Measurements from ENCODE around the gene DDX21. TPM values are rescaled to one million over a fixed set of nuclear protein-coding genes. Genes with fewer than 3 reads are reported as not detected.
"Not testable (repeated sequence)": the region's sequence is repeated elsewhere in the genome, so short reads cannot be mapped to it uniquely, and the experiment has no call there.

Gene DDX21
- total RNA-seq (ENCODE audit: unreplicated experiment): 39.9 TPM
- long read RNA-seq, full-length matches to known transcripts: 6 of 15 reads
- long read RNA-seq, partial matches to known transcripts: 9 of 15 reads
- long read RNA-seq, other reads (novel, unspliced or antisense): 0 of 15 reads

DNA sequence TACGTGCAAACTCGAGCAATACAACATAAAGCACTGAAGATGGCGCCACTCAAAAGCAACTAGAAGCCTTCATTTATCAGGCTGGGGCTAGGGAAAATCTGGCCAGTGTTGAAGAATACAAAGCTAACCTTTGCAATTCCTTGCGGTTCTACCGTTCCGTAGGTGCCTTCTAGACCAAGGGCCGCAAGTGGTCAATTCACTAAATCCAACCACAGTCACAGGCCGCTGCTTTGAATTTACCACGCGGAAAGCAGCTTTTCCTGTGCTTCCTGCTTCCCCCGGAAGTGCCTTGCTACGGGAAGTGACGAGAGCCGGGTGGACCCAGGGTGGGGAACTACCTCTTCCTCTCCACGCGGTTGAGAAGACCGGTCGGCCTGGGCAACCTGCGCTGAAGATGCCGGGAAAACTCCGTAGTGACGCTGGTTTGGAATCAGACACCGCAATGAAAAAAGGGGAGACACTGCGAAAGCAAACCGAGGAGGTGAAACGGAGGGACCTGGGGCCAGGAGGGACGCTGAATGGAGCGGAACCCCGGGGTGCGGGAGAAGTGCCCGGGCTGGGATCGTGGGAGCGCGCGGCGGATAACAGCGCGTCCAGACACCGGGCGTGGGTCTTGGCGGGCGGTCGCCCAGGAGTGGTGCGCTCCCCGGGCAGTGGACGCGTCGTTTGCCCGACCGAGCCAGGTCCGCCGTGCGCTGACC lies at the start of gene DDX21:
DDX21 (plus strand) TSS at position 339 of the 701 bp plus-strand sequence; CDS start at position 395, 56 bp downstream.
- peaks cover 4% of the 10 kb centered on the region for H3K4me1 Mint-ChIP-seq (ENCODE audit: low read depth, unreplicated experiment)
- DNase-seq: peak; percentile 86
- peak within 1 kb of the TSS; percentile 100 for H3K4me3 Mint-ChIP-seq (ENCODE audit: unreplicated experiment)
- H3K9me3 Mint-ChIP-seq (ENCODE audit: unreplicated experiment): peaks cover 2% of the 10 kb centered on the region
- no peaks in the 10 kb centered on the region for H3K36me3 Mint-ChIP-seq (ENCODE audit: unreplicated experiment)
- peaks cover 4% of the 10 kb centered on the region for H3K27me3 Mint-ChIP-seq (ENCODE audit: unreplicated experiment)
- H3K27ac Mint-ChIP-seq (ENCODE audit: unreplicated experiment): peak within 1 kb of the TSS; percentile 92
- peak; percentile 45 for TF ChIP-seq CTCF (IDR thresholded peaks at IDR 0.05; ENCODE audit: partially characterized antibody, unreplicated experiment)

- peaks cover 2% of the 10 kb centered on the region for H3K27me3 Mint-ChIP-seq (ENCODE audit: unreplicated experiment)
- TF ChIP-seq CTCF (IDR thresholded peaks at IDR 0.05; ENCODE audit: partially characterized antibody, unreplicated experiment): no peak
- DNase-seq: no peak
- no peak overlapping the region for H3K4me3 Mint-ChIP-seq (ENCODE audit: unreplicated experiment)
- H3K27ac Mint-ChIP-seq (ENCODE audit: unreplicated experiment): no peak overlapping the region
- H3K4me1 Mint-ChIP-seq (ENCODE audit: low read depth, unreplicated experiment): no peaks in the 10 kb centered on the region
- H3K36me3 Mint-ChIP-seq (ENCODE audit: unreplicated experiment): no peaks in the 10 kb centered on the region
- no peaks in the 10 kb centered on the region for H3K9me3 Mint-ChIP-seq (ENCODE audit: unreplicated experiment)
Measured at GRCh38 chr10:68924593-68924992, 31.4 kb upstream of the DDX21 start.

DNA sequence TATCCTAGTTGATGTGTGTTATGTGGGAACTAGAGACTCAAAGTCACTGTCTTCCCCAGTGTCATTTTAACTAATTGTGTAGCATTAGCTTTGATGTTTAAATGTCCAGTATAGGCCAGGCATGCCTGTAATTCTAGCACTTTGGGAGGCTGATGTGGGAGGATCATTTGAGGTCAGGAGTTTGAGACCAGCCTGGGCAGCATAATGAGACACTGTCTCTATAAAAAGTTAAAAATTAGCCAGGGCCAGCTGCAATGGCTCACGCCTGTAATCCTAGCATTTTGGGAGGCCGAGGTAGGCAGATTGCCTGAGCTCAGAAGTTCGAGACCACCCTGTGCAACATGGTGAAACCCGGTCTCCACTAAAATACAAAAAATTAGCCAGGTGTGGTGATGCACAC lies 30.5 kb upstream of the DDX21 start:
- peaks cover 3% of the 10 kb centered on the region for H3K9me3 Mint-ChIP-seq (ENCODE audit: unreplicated experiment)
- no peak for DNase-seq
- no peak overlapping the region for H3K4me3 Mint-ChIP-seq (ENCODE audit: unreplicated experiment)
- peaks cover 2% of the 10 kb centered on the region for H3K27me3 Mint-ChIP-seq (ENCODE audit: unreplicated experiment)
- no peak overlapping the region for H3K27ac Mint-ChIP-seq (ENCODE audit: unreplicated experiment)
- no peaks in the 10 kb centered on the region for H3K36me3 Mint-ChIP-seq (ENCODE audit: unreplicated experiment)
- no peaks in the 10 kb centered on the region for H3K4me1 Mint-ChIP-seq (ENCODE audit: low read depth, unreplicated experiment)
- no peak for TF ChIP-seq CTCF (IDR thresholded peaks at IDR 0.05; ENCODE audit: partially characterized antibody, unreplicated experiment)

GRCh38 chr10:68929157-68929556 lies 26.8 kb upstream of the DDX21 start:
- H3K36me3 Mint-ChIP-seq (ENCODE audit: unreplicated experiment); H3K9me3 Mint-ChIP-seq (ENCODE audit: unreplicated experiment); H3K27me3 Mint-ChIP-seq (ENCODE audit: unreplicated experiment); H3K27ac Mint-ChIP-seq (ENCODE audit: unreplicated experiment); H3K4me3 Mint-ChIP-seq (ENCODE audit: unreplicated experiment); H3K4me1 Mint-ChIP-seq (ENCODE audit: low read depth, unreplicated experiment); DNase-seq: not testable (repeated sequence)

DNA sequence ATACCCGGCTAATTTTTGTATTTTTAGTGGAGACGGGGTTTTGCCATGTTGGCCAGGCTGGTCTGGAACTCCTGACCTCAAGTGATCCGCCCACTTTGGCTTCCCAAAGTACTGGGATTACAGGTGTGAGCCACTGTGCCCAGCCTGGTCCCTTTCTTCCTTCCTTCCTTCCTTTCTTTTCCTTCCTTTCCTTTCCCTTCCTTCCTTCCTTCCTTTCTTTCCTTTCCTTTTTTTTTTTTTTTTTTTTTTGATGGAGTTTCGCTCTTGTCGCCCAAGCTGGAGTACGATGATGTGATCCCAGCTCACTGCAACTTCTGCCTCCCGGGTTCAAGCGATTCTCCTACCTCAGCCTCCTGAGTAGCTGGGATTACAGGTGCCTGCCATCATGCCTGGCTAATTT lies 26.1 kb upstream of the DDX21 start:
- H3K27me3 Mint-ChIP-seq (ENCODE audit: unreplicated experiment); H3K4me3 Mint-ChIP-seq (ENCODE audit: unreplicated experiment); H3K4me1 Mint-ChIP-seq (ENCODE audit: low read depth, unreplicated experiment); H3K9me3 Mint-ChIP-seq (ENCODE audit: unreplicated experiment); H3K27ac Mint-ChIP-seq (ENCODE audit: unreplicated experiment); H3K36me3 Mint-ChIP-seq (ENCODE audit: unreplicated experiment); DNase-seq: not testable (repeated sequence)

- not testable (repeated sequence) for H3K27me3 Mint-ChIP-seq (ENCODE audit: unreplicated experiment); H3K27ac Mint-ChIP-seq (ENCODE audit: unreplicated experiment); H3K4me1 Mint-ChIP-seq (ENCODE audit: low read depth, unreplicated experiment); DNase-seq; H3K36me3 Mint-ChIP-seq (ENCODE audit: unreplicated experiment); H3K9me3 Mint-ChIP-seq (ENCODE audit: unreplicated experiment); H3K4me3 Mint-ChIP-seq (ENCODE audit: unreplicated experiment)
Measured at GRCh38 chr10:68932860-68933259, 23.1 kb upstream of the DDX21 start.
